GM21529 (cell line): ENCODE data around the gene CD37.

Experiments
- ATAC-seq: cut with Tn5 transposase; IDR thresholded peaks from one replicate; pipeline ENCODE4 v1.9.1; 2021; ENCODE audit not compliant: unreplicated experiment

The CD37 gene

GRCh38 chr19:49344505-49345423, 9.6 kb downstream of the CD37 start:
- no peak for ATAC-seq

GRCh38 chr19:49347191-49347590, 12.0 kb downstream of the CD37 start:
- ATAC-seq = no peak

GRCh38 chr19:49347835-49348234, 12.6 kb downstream of the CD37 start:
- ATAC-seq = no peak

GRCh38 chr19:49348305-49349189, 13.3 kb downstream of the CD37 start:
- ATAC-seq = no peak

- no peak for ATAC-seq
Observed at GRCh38 chr19:49349567-49349966, 14.4 kb downstream of the CD37 start.

- ATAC-seq = no peak
Observed at GRCh38 chr19:49355909-49356353, 20.7 kb downstream of the CD37 start.

- ATAC-seq = no peak
Observed at GRCh38 chr19:49356382-49356781, 21.2 kb downstream of the CD37 start.

GRCh38 chr19:49357186-49357585, 22.0 kb downstream of the CD37 start:
- ATAC-seq = no peak

GRCh38 chr19:49359851-49360820, 24.9 kb downstream of the CD37 start:
- ATAC-seq = no peak

GRCh38 chr19:49361438-49362047, 26.3 kb downstream of the CD37 start:
- no peak for ATAC-seq

GRCh38 chr19:49362048-49362928, 27.1 kb downstream of the CD37 start, which contains the start of gene TEAD2:
Gene TEAD2 (minus strand): TSS chr19:49362416. CDS start chr19:49360075, 2,341 bp downstream.
- ATAC-seq = no peak

- no peak for ATAC-seq
Observed at GRCh38 chr19:49362929-49363267, 27.7 kb downstream of the CD37 start.

- peak; percentile 67 for ATAC-seq
Observed at GRCh38 chr19:49363268-49364082, 28.3 kb downstream of the CD37 start, which contains the start of gene DKKL1. Gene DKKL1 (plus strand): TSS chr19:49363877. CDS start chr19:49363999, 122 bp downstream.

- no peak for ATAC-seq
Observed at GRCh38 chr19:49364083-49364737, 29.0 kb downstream of the CD37 start.

- ATAC-seq = no peak
Observed at GRCh38 chr19:49366110-49366509, 30.9 kb downstream of the CD37 start.

- no peak for ATAC-seq
Observed at GRCh38 chr19:49368711-49369358, 33.6 kb downstream of the CD37 start.

- no peak for ATAC-seq
Observed at GRCh38 chr19:49371184-49371583, 36.0 kb downstream of the CD37 start.
